SK-MEL-5 (cell line): ENCODE measurements around the gene GALK1. TPM values are rescaled to one million over a fixed set of nuclear protein-coding genes. Genes with fewer than 3 reads are reported as not detected.
A peak's percentile ranks its signal among the peaks of the same experiment; 100 is the strongest.
"Not testable (repeated sequence)": the region's sequence is repeated elsewhere in the genome, so short reads cannot be mapped to it uniquely, and the experiment has no call there.

Experiments used
- DNase-seq: peaks from one replicate; pipeline ENCODE4 v3.0.0-alpha.2; 2016; ENCODE audit warnings: low read depth, low spot score
- in situ Hi-C: cut with HindIII; loops from 2 replicates; pipeline ENCODE4 v1.10.0; 2016; ENCODE audit warnings: low sequenced_read_pairs, high pct_unique_total_duplicates, low pct_unique_long_range_greater_than_20kb
- polyA plus RNA-seq, 2 experiments: library from polyadenylated mRNA; depleted of rRNA; stranded (reverse); fragments of >200 nt; gene quantifications; 2 replicates each; pipeline ENCODE4 v1.2.3, GENCODE V29; 2015
- total RNA-seq: library from RNA; depleted of rRNA; stranded (reverse); fragments of >200 nt; shearing (Covaris generic); gene quantifications from 2 replicates; pipeline ENCODE4 v1.2.3, GENCODE V29; 2014; rRNA removed

Gene GALK1
- 52.5 and 57.2 TPM in 2 replicates for total RNA-seq
- polyA plus RNA-seq (2015; cell fraction: cytosol; rRNA removed) = 55.0 and 55.3 TPM in 2 replicates
- 81.0 and 130 TPM in 2 replicates for polyA plus RNA-seq (2015; cell fraction: nucleus; rRNA removed)

DNA sequence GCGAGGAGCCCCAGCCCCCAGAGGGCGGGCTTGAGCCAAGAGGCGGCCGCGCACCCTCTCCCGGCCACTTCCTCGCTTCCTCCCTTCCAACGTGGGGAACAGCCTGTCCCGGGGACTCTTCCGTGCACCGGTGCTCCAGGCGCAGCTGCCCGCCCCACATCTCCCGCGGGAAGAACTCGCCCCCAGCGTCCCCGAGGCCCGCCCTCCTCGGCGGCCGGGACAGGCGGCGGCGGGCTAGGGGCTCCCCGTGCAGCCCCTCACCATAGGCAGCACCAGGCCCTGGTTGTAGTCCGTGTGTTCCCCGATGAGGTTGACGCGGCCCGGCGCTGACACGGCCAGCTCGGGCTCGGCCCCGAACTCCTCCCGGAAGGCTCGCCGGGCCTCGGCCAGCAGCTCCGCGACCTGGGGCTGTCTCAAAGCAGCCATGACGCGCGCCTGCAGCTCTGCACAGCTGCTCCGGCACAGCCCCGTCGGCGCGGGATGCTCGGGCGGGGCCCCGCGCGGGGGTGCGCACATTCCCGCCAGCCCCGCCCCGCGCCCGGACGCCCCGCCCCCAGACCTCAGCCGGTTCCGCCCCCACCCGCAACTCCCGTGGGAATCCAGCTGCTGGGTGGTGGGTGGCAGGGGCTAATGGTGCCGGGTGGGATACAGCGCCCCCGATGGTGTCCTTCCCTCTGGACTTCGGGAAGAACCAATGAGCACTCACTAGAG is at the start of gene GALK1:
Gene GALK1 (minus strand): TSS at position 482 of the 711 bp plus-strand sequence. CDS start 56 bp downstream, at position 426.
- DNase-seq = peak; percentile 67
- in situ Hi-C loops = no loop called here

DNA sequence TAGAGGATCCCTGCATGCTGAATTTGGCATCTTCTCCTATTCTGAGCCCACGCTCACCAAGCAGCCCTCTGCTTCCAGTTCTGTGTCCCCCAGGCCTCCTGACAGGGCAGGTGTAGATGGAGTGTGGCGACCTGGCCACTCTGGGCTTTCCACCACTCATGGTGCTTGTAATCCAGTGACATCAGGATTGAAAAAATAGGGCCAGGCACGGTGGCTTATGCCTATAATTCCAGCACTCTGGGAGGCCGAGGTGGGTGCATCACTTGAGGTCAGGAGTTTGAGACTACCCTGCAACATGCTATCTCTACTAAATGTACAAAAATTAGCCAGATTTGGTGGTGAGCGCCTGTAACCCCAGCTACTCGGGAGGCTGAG is 49.0 kb upstream of the GALK1 start:
- in situ Hi-C loops = no loop called here
- DNase-seq = no peak

DNA sequence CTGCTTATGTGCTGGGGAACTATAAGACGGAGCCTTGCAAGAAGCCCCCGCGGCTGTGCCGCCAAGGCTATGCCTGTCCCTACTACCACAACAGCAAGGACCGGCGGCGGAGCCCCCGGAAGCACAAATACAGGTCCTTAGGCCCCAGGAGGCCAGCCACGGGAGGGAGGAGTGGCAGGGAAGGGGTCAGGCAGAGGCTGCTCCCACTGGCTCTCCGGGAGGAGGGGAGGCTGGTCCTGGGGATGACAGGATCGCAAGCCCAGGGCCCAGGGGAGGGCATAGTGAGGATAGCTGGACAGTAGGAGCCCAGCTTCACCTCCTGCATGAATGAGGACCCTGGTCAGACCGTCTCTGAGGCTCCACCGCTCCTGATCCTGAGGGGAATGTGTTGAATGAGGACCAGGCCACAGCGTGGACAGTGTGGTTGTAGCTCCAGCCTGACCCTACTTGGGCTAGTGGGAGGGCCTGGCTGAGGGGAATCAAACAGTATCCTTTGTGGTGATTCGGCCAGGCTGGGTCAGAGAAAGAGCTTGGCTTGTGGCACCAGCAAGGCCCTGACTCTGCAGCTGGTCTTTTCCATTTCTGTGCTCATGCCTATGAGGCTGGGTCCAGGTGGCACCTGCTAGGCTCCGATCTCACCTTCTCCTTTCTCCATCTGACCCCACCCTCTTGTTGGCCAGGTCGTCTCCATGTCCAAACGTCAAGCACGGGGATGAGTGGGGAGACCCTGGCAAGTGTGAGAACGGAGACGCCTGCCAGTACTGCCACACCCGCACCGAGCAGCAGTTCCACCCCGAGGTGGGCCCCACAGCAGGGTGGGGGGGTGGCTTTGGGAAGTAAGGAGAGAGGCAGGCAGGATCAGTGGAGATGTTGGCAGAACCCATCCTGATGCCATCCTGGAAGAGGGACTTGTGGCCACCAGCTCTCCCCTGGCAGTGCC is 48.4 kb upstream of the GALK1 start:
- in situ Hi-C loops = no loop called here
- no peak for DNase-seq

DNA sequence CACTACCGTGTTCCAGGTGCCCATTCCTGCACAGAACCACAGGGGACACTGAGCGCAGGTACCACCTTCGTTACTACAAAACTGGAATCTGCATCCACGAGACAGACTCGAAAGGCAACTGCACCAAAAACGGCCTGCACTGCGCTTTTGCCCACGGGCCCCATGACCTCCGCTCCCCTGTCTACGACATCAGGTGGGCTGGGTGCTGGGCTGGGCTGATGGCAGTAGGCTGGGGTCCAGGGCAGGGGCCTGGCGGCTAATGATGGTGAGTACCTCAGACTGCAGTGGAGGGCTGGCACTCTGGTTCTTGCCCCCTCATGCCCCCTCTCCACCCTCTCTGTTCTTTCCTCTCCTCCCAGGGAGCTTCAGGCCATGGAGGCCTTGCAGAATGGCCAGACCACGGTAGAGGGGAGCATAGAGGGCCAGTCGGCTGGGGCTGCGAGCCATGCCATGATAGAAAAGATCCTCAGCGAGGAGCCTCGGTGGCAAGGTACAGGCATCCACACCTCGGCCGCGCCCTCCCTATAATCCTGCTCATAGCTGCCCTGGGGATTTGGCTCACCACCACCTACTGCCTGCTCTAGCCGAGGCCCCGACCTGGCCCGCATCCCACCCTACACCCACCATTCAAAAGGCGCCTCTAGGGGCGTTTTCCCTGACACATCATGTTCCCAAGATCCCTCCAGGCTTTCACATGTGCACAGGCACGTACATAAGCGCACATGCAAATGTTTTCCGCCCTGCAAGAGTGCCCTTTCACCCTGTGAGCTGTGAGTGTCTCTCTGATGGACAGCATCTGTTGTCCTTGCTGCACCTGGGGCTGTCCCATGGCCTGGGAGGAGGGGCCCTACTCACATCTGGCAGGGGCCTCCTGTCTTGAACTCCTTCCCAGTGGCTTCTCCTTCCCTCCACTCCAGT is 47.4 kb upstream of the GALK1 start:
- DNase-seq = no peak
- in situ Hi-C loops = no loop called here

DNA sequence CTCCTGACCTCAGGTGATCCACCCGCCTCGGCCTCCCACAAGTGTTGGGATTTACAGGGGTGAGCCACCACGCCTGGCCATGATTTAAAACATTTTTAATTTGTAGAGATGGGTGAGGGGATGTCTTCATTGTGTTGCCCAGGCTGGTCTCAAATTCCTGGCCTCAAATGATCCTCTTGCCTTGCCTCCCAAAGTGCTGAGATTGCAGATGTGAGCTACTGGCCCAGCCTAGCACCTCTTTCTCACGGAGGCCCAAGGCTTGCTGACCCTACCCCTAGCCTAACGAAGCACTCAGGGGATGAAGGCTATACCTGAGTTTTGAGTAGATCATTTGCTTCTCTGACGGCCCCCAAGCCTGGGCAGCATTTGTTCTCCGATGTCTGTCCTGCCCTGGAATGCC is 46.2 kb upstream of the GALK1 start:
- no peak for DNase-seq
- in situ Hi-C loops = no loop called here

DNA sequence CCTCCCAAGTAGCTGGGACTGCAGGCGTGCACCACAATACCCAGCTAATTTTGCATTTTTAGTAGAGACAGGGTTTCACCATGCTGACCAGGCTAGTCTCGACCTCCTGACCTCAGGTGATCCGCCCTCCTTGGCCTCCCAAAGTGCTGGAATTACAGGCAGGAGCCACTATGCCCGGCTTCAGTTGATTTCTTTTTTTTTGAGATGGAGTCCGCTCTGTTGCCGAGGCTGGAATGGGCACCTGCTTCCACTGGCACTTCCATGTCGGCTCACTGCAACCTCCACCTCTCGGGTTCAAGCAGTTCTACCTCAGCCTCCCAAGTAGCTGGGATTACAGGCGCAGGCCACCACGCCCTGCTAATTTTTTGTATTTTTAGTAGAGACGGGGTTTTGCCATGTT is 45.8 kb upstream of the GALK1 start:
- DNase-seq, in situ Hi-C loops: not testable (repeated sequence)

DNA sequence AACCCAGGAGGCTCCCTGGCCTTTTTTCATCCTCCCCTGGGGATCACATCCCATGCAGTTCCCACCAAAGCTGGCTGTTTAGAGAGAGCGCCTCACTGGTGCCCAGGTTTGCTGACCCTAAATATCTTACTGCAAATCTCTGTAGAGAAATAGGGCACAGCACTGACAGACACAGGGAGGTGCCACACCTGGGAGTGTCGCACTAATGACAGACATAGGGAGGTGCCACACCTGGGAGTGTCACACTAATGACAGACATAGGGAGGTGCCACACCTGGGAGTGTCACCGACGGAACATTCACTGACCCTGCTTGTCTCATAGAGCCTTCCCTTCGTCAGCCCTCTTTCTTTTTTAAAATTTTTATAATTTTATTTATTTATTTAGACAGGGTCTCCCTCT is 45.2 kb upstream of the GALK1 start:
- no peak for DNase-seq
- in situ Hi-C loops = no loop called here

DNA sequence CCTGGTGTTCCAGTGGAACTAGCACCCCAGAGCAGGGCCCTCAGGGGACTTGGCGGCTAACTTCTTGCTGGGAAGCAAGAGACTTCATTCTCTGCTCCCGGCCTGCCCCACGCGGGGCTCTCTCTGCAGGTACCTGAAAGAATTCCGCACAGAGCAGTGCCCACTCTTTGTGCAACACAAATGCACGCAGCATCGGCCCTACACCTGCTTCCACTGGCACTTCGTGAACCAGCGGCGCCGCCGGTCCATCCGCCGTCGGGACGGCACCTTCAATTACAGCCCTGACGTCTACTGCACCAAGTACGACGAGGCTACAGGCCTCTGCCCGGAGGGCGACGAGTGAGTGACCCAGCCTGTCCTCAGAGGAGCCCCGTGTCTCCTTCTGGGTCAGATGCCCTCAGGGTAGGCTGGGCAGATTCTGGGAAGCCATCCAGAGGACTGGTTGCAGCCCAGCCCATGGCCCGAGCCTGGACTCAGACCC is 44.7 kb upstream of the GALK1 start:
- in situ Hi-C loops = no loop called here

DNA sequence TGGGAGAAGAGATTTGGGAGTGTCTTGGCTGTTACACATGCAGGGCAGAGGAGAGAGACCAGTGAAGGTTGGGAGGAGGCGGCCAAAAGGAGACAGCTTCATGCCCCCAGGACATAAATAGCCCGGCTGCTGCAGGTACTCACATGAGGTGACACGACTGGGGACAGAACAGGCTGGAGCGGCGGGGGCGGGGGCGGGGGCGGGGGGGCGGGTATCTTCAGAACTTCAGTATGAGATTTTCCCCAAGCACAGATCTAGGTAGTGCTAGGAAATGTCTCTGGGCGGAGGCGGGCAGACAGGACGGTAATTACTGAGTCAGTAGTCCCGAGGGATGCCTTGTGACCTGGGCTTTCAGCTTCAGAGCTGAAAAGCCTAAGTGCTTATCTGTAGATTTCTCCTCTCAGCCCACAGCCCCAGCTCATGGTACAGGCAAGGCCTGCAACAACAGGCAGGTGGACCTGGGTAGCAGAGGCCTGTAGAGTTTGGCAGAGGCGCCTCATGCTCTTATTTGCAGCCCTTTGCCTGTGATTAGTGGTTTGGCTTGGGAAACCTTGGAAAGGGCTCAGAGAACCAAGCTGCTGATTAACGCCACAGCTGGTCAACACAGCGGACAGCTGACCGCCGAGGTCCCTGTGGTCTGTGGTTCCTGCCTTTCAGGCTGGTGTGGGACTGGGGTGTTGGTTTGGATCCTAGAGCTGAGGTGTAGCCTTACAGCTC is 44.1 kb upstream of the GALK1 start:
- peak; percentile 96 for DNase-seq
- in situ Hi-C loops = no loop called here

More for the DNA sequence above, 44.7 kb upstream of the GALK1 start:
- no peak for DNase-seq

DNA sequence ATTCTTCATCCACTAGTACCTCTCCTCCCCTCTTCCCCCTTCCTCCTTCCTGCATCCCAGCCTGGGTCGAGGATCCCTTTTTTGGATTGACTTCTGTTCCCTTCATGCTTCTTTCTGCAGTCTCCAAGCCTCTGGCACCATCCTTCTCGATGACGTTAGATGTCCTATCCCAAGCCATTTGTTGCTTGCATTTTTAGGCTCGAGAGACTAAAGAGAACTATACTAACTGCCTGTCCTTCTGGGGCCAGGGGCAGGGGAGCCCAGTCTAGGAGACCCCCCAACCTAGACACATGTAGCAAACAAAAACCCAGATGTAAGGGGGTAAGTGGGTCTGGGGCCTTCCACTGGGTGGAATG is 43.5 kb upstream of the GALK1 start:
- in situ Hi-C loops = no loop called here
- peak; percentile 29 for DNase-seq

DNA sequence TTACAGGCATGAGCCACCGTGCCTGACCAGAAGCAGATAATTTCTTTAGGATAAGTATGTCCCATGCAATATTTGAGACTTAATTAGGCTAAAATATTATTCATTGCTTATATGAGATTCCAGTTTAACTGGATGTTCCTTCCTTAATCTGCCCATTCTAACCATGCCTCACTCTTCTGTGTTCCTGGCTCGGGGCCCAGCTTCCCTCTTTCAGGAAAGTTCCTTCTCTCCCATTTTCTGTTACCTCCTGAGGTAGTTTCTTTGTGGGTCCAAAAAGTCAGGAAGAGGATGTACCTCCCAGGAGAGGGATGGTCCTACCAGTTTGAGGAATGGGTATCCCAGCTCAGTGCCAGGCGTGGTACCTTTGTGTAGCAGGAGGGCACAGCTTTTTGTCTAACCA is 42.9 kb upstream of the GALK1 start:
- DNase-seq = no peak
- in situ Hi-C loops = no loop called here

DNA sequence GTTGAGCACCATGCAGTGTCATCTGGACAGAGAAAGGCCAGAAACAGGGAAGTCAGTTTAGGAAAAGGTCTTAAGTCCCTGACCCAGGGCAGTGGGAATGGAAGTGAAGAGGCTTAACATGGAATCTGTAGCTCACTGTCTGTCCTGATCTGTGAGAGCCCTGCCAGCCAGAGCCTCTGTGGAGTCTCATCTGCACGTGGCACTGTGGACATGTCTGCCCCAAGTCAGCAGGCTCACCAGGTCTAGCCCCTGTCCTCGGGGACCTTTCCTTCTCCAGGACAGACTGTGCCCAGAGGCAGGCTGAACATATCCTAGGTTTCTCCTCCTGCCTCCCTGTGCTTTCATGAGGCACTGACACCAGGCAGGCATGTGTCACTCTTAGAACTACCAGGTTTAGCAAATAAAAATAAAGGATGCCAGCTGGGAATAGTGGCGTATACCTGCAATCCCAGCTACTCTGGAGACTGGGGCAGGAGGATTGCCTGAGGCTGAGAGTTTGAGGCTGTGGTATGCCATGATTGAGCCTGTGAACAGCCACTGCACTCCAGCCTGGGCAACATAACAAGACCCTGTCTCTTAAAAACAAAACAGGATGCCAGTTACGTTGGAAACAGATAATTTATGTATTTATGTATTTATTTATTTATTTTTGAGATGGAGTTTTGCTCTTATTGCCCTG is 42.0 kb upstream of the GALK1 start:
- peak; percentile 30 for DNase-seq
- in situ Hi-C loops = no loop called here

DNA sequence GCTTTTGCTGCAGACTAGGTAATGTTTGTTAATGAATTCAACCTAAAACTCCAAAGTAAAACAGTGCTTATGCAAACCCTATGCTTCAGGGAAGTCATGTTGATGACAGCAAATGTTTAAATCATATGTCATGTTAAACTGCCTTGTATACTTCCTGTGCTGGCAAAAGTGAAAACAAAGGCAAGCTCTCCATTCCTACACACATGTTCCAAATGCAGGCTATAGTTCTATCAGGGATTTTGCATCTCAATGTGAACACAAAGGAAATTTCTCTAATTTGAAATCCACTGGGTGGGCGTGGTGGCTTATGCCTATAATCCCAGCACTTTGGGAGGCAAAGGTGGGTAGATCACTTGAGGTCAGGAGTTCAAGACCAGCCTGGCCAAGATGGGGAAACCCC is 38.9 kb upstream of the GALK1 start:
- no peak for DNase-seq
- in situ Hi-C loops = no loop called here

DNA sequence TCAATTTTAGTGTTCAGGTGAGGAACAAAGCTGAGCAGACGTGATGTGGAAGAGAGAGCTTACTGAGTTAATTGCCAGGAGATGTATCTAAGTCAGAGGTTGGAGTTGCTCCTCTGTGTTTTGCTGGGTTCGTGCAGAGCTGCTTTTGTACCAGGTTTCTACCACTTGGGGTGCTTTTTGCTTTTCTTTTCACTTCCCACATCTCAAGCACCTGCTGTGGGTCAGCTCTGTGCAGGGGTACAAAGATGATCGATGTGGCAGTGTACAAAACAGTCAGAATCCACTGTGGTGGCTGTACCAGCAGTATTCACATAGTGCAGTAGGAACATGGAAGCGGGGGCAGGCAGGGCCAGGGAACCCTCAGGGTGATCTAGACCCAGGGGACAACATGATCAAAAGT is 34.4 kb upstream of the GALK1 start:
- DNase-seq = no peak
- in situ Hi-C loops = no loop called here

DNA sequence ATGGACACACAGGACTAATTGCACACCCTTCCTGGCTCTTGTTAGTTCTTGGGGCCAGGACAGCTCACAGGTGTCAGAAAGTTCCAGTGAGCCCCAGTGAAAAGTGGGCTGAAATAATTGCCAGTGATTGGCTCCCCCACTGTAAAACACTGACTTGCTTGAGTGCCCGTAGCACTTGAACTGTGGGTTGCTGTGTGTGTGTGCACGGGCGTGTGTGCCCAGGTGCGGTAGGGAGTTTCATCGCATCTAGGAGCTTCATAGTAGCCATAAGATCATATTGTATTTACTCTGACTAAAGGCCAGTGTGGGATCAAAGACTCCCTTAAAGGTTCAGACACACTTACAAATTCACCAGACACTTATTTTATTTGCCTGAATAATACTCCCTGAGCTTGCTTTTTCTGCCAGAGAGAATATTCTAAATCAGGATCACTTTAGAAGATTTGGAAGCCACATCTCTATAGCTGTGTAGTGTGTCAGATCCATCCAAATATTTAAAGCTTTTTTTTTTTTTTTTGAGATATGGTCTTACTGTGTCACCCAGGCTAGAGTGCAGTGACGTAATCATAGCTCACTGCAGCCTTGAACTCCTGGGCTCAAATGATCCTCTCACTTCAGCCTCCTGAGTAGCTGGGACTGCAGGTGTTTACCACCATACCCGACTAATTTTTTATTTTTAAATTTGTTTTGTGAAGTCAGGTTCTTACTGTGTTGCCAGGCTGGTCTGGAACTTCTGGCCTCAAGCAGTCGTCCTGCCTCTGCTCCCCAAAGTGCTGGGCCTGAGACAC is 31.0 kb upstream of the GALK1 start:
- DNase-seq = no peak
- in situ Hi-C loops = no loop called here

DNA sequence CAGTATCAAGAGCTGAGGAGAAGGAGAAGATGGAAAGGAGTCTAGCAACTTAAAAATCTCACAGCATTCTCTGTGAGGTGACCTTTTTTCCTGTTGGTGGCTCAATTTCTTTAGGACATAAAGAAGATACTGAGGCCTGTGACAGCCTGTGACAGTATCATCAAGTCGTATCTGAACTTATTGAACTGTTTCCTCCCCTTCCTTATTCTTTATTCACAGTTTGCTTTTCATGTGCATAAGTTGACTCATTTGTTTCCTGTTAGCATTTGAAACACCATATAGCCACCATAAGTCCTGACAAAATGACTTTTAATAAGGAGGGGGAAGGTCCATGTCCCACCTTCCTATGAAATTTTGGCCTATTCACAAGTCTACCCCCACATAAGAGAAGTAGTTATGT is 28.5 kb upstream of the GALK1 start:
- DNase-seq = no peak
- in situ Hi-C loops = no loop called here
